ENCODE measurements around the gene PRDM12. TPM values are rescaled to one million over a fixed set of nuclear protein-coding genes. Genes with fewer than 3 reads are reported as not detected.

PRDM12 gene
- total RNA-seq, 1 donor from 2014 or later = not detected

DNA sequence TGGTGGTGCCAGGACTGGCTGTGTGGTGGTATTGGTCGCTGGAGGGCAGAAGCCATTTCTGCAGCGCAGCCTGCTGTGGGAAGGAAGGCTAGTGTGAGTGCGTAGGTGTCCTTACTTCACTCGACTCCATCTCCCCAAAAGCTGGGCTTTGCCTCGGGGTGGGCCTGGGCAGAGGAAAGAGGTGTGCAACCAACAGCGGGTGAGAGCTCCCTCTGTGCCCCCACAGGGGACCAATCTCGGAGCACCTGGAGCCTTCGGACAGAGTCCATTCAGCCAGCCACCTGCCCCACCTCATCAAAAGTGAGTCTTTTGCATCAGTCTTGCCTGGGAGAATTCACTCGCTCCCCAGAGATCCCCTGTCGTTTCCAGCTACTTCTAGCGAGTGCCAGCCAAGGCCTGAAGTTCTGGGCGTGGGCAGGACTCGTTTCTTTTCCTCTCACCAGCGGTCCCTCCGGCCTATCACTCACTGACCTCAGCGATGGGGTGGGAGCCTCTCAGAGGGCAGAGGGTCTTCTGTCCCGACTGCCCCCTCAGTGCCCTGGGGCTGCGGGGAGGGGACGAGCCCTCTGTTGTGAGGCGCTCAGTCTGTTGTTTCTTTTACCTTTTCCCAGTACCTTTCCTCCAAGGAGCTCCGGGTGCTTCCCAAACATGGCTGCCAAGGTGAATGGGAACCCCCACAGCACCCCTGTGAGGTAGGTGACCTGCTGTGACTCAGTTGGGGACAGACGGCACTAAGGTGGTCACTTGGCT lies 32.9 kb upstream of the PRDM12 start:
- ATAC-seq (ENCODE audit: low read depth) (no peak), DNase-seq (no peak)
- Mint-ChIP-seq H3K27me3 (no peaks in the 10 kb centered on the region), H3K36me3 (ENCODE audit: low read depth) (peaks cover 83% of the 10 kb centered on the region), H3K27ac (no peak overlapping the region), H3K4me1 (no peaks in the 10 kb centered on the region), H3K9me3 (no peaks in the 10 kb centered on the region), H3K4me3 (no peak overlapping the region)
- POLR2A ChIA-PET = no interaction called here
- intact Hi-C loops (cut with micrococcal nuclease) = no loop called here
- CTCF ChIA-PET = no interaction called here
- TF ChIP-seq CTCF (IDR thresholded peaks at IDR 0.05) = no peak

- TF ChIP-seq CTCF (IDR thresholded peaks at IDR 0.05) = no peak
These were observed 32.2 kb upstream of the PRDM12 start for GRCh38 chr9:130632081-130632710.

DNA sequence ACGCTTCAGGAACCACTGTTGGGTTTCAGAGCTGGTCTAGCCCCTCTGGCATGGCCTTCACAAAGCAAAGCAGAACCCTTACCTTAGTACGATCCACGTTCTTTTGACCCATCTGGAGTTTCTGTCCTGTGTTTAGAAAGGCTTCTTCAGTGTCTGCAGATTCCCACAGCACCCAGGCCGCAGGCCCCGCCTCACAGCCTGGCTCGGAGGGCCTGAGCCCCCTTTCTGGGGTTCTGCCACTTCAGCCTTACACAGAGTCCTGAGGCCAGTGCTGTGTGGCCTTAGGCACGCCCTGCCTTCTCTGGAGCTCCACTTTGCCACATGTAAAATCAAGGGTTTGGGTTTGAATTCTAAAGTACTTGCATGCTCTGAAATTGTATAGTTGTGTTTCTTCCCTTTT lies 31.6 kb upstream of the PRDM12 start:
- H3K4me1 Mint-ChIP-seq = no peaks in the 10 kb centered on the region
- ATAC-seq (ENCODE audit: low read depth) (no peak), DNase-seq (no peak)
- H3K27ac Mint-ChIP-seq = no peak overlapping the region
- intact Hi-C loops (cut with micrococcal nuclease) = no loop called here
- H3K4me3 Mint-ChIP-seq = no peak overlapping the region
- no peaks in the 10 kb centered on the region for H3K27me3 Mint-ChIP-seq
- H3K36me3 Mint-ChIP-seq (ENCODE audit: low read depth) = peaks cover 79% of the 10 kb centered on the region
- no peaks in the 10 kb centered on the region for H3K9me3 Mint-ChIP-seq
- TF ChIP-seq CTCF (IDR thresholded peaks at IDR 0.05) = no peak
- ChIA-PET POLR2A (no interaction called here), CTCF (no interaction called here)

More at GRCh38 chr9:130632081-130632710, 32.2 kb upstream of the PRDM12 start:
- H3K4me1 Mint-ChIP-seq = no peaks in the 10 kb centered on the region
- H3K27ac Mint-ChIP-seq = no peak overlapping the region
- CTCF ChIA-PET = no interaction called here
- H3K36me3 Mint-ChIP-seq (ENCODE audit: low read depth) = peaks cover 82% of the 10 kb centered on the region
- H3K4me3 Mint-ChIP-seq = no peak overlapping the region
- no peak for DNase-seq
- H3K9me3 Mint-ChIP-seq = no peaks in the 10 kb centered on the region
- no peaks in the 10 kb centered on the region for H3K27me3 Mint-ChIP-seq
- POLR2A ChIA-PET = no interaction called here
- intact Hi-C loops (cut with micrococcal nuclease) = no loop called here
- ATAC-seq (ENCODE audit: low read depth) = no peak

DNA sequence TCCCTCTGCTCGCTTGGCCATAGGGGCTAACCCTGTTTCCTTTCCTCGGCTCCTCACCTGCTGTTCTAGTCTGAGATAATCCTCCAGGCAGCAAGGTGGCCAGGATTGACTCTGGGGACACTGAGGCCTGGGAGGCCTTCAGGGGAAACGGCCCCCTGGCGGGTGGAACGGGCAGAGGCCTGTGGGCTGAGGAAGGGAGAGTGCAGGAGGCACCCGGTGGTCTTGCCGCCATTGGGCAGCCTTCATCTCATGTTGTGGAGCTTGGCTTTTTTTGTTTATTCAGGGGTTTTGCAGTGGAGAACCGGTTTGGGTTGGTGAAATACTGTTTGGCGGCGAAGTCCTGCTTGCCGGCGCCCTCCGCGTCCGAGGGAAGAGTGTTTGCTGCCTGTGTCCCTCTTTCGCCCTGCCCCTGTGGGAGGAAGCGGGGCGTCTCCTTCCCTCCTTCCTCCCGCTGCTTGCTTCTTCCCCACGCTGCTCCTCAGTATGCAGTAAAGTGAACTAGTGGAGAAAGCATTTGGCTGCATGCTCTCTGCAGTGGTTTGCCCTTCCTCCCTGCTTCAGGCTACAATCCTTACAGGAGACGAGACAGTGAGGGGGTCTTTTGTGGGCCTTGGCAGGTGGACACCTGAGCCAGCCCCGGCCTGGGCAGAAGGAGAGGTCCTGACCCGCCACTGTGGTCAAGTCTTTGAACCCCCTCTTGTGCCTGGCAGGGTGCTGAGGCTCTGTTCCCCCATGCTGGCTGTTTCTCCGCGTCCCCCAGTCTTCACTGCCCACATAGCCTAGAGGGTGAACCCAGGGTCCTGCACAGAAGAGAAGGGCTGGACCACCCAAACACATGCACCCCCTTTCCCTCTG lies 30.8 kb upstream of the PRDM12 start:
- ChIA-PET CTCF (no interaction called here), POLR2A (no interaction called here)
- TF ChIP-seq CTCF (IDR thresholded peaks at IDR 0.05) = no peak
- no peaks in the 10 kb centered on the region for H3K27me3 Mint-ChIP-seq
- no peaks in the 10 kb centered on the region for H3K9me3 Mint-ChIP-seq
- no peaks in the 10 kb centered on the region for H3K4me1 Mint-ChIP-seq
- DNase-seq = no peak
- ATAC-seq (ENCODE audit: low read depth) = no peak
- no peak overlapping the region for H3K4me3 Mint-ChIP-seq
- H3K27ac Mint-ChIP-seq = no peak overlapping the region
- H3K36me3 Mint-ChIP-seq (ENCODE audit: low read depth) = peaks cover 78% of the 10 kb centered on the region
- intact Hi-C loops (cut with micrococcal nuclease) = no loop called here

- Mint-ChIP-seq H3K4me1 (no peaks in the 10 kb centered on the region), H3K27ac (no peak overlapping the region), H3K27me3 (no peaks in the 10 kb centered on the region), H3K9me3 (no peaks in the 10 kb centered on the region), H3K36me3 (ENCODE audit: low read depth) (peaks cover 85% of the 10 kb centered on the region), H3K4me3 (no peak overlapping the region)
- DNase-seq (no peak), ATAC-seq (ENCODE audit: low read depth) (no peak)
- intact Hi-C loops (cut with micrococcal nuclease) = no loop called here
- CTCF ChIA-PET = no interaction called here
- POLR2A ChIA-PET = no interaction called here
- TF ChIP-seq CTCF (IDR thresholded peaks at IDR 0.05) = no peak
These were observed 30.1 kb upstream of the PRDM12 start for GRCh38 chr9:130634191-130634768.
